Cerebellar cortex (tissue), 1 donor: Measurements from ENCODE around the gene MYB.
"Not testable (repeated sequence)": the region's sequence is repeated elsewhere in the genome, so short reads cannot be mapped to it uniquely, and the experiment has no call there.

ENCODE experiments used
- DNase-seq: peaks from one replicate; pipeline ENCODE4 v3.0.0-alpha.2; 2015; ENCODE audit warnings: low spot score

Gene MYB

GRCh38 chr6:135164387-135164786 lies 16.7 kb upstream of the MYB start:
- not testable (repeated sequence) for DNase-seq

GRCh38 chr6:135165031-135165430 lies 16.1 kb upstream of the MYB start:
- no peak for DNase-seq

DNA sequence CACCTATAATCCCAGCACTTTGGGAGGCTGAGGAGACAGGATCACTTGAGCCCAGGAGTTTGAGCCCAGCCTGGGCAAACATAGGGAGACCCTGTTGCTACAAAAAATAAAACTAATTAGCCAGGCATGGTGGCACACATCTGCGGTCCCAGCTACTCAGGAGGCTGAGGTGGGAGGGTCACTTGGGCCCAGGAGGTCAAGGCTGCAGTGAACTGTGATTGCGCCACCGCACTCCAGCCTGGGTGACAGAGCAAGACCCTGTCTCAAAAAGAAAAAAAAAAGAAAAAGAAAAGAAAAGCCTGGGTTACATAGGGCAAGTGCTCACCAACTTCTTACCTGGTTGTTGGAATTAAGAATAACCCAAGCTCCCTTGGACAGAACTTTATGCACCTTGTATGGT lies 14.6 kb upstream of the MYB start:
- no peak for DNase-seq

DNA sequence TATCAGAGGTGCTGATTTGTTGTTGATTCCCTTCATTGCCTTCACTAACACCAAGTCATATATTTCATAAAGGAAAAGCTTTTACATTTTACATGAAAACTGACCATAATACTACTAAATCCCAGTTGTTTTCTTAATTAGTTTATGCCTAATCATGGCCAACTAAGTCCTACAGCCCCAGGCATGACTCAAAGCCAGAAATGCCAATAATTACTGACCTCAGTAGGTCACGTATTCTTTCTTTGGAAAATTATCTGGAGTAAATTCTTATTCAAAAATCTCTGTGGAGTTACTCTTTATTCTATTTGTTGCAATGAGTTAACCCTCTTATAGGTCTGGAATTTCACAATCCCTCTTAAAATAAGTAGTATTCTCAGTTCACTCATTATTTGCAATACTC lies 13.5 kb upstream of the MYB start:
- DNase-seq = no peak

GRCh38 chr6:135168766-135169165 lies 12.3 kb upstream of the MYB start:
- DNase-seq = no peak

- DNase-seq = no peak
Observed at GRCh38 chr6:135170238-135170637, 10.9 kb upstream of the MYB start.

DNA sequence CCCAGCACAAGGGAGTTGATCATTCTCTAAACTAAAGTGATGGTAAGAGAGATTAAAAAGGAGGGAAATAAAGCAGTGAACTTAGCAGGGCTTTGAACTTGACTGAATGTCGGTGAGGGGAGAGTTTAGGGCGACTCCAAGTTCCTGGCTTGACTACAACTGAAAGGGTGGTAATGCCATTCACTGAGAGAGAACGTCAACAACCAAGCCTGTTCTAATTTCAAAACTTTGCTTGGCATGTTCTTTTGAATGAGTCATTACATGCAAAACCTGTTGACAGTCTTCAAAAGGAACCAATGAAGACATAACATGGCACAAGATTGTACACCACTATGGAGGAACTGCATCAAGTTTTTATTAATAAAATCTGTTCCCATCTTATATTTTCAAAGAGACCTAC lies 10.3 kb upstream of the MYB start:
- DNase-seq = no peak

- no peak for DNase-seq
Observed at GRCh38 chr6:135173242-135173988, 7.7 kb upstream of the MYB start.

DNA sequence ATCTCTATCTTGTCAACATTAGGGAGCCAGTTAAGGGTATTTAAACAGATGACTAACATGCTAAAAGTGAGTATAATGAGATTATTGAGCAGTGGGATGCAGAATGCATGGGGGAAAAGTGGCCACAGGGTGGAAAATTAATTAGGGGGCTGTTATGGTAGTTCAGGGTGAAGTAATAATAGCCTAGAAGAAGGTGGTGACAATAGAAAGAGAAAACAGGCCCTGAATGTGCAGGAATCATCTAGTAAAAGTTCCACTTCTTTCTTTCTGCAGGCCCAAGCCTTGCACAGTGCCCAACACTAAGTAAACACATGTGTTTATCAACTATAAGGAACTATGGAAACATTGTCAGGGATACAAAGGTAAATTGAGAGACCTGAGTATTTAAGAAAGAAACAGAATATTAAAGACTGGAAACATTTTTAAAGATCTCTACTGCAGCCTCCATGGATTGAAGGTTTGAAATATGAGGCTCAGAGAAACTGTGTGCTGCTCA lies 7.1 kb upstream of the MYB start:
- no peak for DNase-seq

DNA sequence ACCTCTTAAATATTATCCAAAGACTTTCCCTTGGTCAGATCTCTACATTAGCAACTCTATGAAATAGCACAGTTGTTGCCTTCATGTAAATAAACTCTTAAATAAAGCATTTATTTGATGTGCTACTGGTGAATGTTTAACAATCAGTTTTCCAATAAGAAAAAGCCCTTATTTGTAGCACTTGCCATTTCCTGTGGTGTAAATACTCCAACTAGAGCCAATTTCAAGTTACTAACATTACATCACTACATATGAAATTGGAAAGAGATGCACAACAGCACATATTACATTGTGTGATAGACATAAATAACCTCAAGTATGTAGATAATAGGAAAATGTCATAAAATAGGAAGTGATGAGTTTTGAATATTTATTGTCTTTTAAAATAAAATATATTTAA lies 5.0 kb upstream of the MYB start:
- DNase-seq = no peak

- no peak for DNase-seq
Observed at GRCh38 chr6:135176464-135176863, 4.6 kb upstream of the MYB start.

DNA sequence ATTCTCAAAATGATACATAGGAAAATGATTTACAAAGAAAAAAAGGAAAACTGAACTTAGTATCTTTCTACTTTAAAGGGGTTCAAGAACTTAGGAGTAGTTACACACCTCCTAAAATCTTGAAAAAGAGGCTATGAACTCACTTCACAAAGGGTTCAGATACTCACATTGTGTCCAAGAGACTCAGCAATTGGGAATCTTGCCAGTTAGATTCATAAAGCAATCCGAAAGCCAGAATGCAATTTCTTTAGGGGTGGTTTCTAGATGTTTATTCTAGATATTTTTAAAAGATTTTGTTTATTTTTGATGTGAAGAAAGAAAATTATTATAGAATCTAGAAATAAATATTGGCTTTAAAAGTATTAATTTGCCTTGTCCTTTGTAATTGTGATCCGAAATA lies 1.7 kb upstream of the MYB start:
- DNase-seq = no peak

DNA sequence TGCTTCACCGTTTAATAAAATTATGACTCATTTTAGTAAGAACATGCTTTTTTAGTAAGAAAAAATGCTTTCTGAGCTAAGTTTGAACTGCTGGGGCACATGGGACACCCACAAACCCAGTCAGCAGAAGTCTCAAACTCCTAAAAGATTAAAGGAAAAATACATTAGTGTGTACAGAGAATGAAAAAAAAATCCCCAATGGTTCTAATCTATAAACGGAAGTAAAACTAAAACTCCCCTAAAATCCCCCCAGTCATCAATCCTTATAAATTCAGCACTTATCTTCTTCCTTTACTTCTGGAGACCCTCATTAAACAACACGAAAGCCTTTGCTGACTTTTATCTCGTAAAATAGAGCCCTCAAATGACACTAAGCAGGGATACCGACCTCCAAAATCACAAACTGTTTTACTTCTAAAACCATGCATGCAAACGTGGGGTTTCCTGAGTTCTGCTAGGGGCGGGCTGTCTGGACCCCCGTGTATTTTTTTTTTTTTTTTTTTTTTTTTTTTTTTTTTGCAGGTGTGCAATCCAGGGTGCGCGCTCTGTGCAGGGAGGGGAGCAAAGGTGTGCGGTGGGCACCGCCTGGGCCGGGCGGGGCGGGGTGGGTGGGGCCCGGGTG lies 1.1 kb upstream of the MYB start:
- DNase-seq = no peak

DNA sequence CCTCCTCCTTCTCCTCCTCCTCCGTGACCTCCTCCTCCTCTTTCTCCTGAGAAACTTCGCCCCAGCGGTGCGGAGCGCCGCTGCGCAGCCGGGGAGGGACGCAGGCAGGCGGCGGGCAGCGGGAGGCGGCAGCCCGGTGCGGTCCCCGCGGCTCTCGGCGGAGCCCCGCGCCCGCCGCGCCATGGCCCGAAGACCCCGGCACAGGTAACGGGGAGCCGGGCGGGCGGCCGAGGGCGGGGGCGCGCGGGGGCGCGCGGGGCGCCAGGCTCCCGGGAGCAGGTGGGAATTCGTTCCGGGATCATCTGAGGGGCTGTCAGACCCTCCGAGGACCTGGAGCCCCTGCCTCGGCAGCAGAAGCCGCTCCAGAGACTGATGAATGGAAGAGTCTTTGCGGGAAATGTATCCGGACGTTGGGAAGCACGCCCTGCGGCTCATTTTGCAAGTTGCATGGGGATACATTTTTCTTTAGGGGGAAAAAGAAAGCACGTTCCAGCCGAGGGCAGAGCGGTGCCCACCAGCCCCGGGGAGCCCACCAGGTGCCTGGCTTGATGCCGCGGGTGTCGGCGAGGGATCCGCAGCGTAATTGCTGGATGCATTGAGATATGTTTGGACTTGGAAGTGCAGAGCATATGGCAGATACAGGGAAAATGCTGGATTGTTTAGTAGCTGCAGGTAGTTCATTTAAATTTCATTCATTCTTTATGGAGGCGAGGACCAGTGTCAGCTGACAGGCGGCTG lies 394 bp downstream of the MYB start:
- DNase-seq = no peak

- DNase-seq = no peak
Observed at GRCh38 chr6:135182071-135183001, 1.2 kb downstream of the MYB start.

GRCh38 chr6:135183002-135183531 lies 2.0 kb downstream of the MYB start:
- no peak for DNase-seq

DNA sequence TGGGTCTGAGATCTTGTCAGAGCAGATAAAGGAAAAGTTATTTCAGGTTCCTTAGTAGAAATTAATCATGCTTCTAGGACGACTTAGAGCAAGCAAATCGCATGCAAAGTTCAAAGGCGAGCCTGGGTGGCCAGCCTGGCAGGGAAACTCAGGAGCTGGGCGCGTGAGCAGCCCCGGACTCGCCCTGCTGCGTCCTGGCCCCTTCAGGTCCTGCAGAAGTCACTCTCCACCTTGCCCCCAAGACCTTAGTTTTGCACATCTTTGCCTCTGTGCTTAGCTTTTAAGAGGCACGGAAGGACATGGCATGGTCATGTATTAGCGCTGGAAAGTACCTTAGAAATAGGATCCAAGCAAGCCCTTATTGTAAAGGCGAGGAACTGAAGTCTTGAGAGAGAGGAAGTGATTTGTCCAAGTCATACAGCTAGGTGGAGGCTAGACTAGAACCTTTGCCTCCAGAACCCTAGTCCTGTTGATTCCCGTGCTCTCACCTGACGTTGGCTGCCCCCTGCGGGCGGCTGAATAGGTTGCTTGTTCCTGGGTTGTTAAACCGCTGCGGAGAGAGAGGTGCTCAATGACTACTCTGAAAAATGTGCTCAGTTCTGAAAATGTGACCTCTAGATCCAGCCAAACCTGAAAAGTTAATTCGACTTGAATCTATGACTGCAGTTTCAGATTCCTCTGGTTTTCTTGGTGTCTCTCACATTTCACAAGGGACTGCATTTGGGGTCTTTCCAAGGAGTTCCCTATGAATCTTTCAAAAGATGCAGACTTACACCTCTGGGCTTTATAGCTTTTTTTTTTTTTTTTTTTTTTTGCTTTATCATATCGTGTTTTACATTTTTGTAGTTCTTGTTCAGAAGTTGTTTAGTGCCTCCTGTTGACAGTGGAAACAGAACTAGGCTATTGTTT lies 2.7 kb downstream of the MYB start:
- DNase-seq = peak; percentile 55

DNA sequence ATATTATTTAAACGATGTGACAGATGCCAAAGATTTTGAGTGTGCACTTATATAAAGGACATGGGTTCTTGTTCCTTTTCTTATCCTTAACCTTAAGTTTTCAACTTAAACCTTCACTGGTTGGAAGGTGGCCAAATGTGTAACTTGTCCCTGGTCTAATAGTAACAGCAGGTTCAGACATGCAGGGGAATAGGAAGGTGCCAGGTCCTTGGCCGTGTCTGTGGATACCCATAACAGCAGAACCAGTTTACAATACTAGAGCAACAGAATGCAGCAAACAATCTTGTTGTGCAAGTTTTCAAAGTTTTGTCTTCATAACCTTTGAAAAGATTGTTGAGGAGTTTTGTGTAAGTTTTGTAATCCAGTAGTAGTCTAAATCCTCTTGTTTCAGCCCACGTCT lies 4.4 kb downstream of the MYB start:
- no peak for DNase-seq

GRCh38 chr6:135186255-135186654 lies 5.1 kb downstream of the MYB start:
- no peak for DNase-seq

GRCh38 chr6:135187372-135187771 lies 6.3 kb downstream of the MYB start:
- no peak for DNase-seq

- no peak for DNase-seq
Observed at GRCh38 chr6:135188718-135189117, 7.6 kb downstream of the MYB start.
